ENCODE data around the gene UGGT2. TPM values are rescaled to one million over a fixed set of nuclear protein-coding genes. Genes with fewer than 3 reads are reported as not detected.

UGGT2 gene
- 44.9 TPM for total RNA-seq

GRCh38 chr13:96053003-96053703 lies at the start of gene UGGT2:
TSS of gene UGGT2 (minus strand) at chr13:96053401. CDS start at chr13:96053312, 89 bp downstream.
- intact Hi-C loops (cut with DNase I): no loop called here
- peak; percentile 100 for ATAC-seq
- peak; percentile 95 for DNase-seq (ENCODE audit: low spot score)

GRCh38 chr13:96100457-96101220 lies 47.4 kb upstream of the UGGT2 start:
- no peak for DNase-seq (ENCODE audit: low spot score)
- ATAC-seq: no peak
- intact Hi-C loops (cut with DNase I): no loop called here

- no peak for DNase-seq (ENCODE audit: low spot score)
- no peak for ATAC-seq
- intact Hi-C loops (cut with DNase I): no loop called here
Observed at GRCh38 chr13:96093296-96094006, 40.2 kb upstream of the UGGT2 start.

- ATAC-seq (peak; percentile 49), DNase-seq (ENCODE audit: low spot score) (no peak)
- intact Hi-C loops (cut with DNase I): no loop called here
Observed at GRCh38 chr13:96091164-96092117, 38.2 kb upstream of the UGGT2 start.

GRCh38 chr13:96090240-96091101 lies 37.3 kb upstream of the UGGT2 start:
- ATAC-seq (no peak), DNase-seq (ENCODE audit: low spot score) (no peak)

GRCh38 chr13:96089749-96090239 lies 36.6 kb upstream of the UGGT2 start, which contains the start of gene HS6ST3:
TSS of gene HS6ST3 (plus strand) at chr13:96090107.
- DNase-seq (ENCODE audit: low spot score) (no peak), ATAC-seq (no peak)
- intact Hi-C loops (cut with DNase I): no loop called here

More at GRCh38 chr13:96090240-96091101, 37.3 kb upstream of the UGGT2 start:
- intact Hi-C loops (cut with DNase I): no loop called here

GRCh38 chr13:96089139-96089538 lies 35.9 kb upstream of the UGGT2 start:
- no peak for ATAC-seq
- intact Hi-C loops (cut with DNase I): no loop called here
- no peak for DNase-seq (ENCODE audit: low spot score)

GRCh38 chr13:96086736-96087135 lies 33.5 kb upstream of the UGGT2 start:
- DNase-seq (ENCODE audit: low spot score): no peak

GRCh38 chr13:96082640-96083039 lies 29.4 kb upstream of the UGGT2 start:
- ATAC-seq (no peak), DNase-seq (ENCODE audit: low spot score) (no peak)
- intact Hi-C loops (cut with DNase I): no loop called here

More at GRCh38 chr13:96086736-96087135, 33.5 kb upstream of the UGGT2 start:
- intact Hi-C loops (cut with DNase I): no loop called here
- ATAC-seq: no peak

- intact Hi-C loops (cut with DNase I): no loop called here
Observed at GRCh38 chr13:96081888-96082287, 28.7 kb upstream of the UGGT2 start.

GRCh38 chr13:96080676-96081075 lies 27.5 kb upstream of the UGGT2 start:
- DNase-seq (ENCODE audit: low spot score) (no peak), ATAC-seq (no peak)
- intact Hi-C loops (cut with DNase I): no loop called here

More at GRCh38 chr13:96081888-96082287, 28.7 kb upstream of the UGGT2 start:
- DNase-seq (ENCODE audit: low spot score) (no peak), ATAC-seq (no peak)

- ATAC-seq: no peak
- no peak for DNase-seq (ENCODE audit: low spot score)
- intact Hi-C loops (cut with DNase I): no loop called here
Observed at GRCh38 chr13:96075953-96076543, 22.8 kb upstream of the UGGT2 start.

GRCh38 chr13:96072392-96072791 lies 19.2 kb upstream of the UGGT2 start:
- no peak for DNase-seq (ENCODE audit: low spot score)
- ATAC-seq: no peak
- intact Hi-C loops (cut with DNase I): no loop called here

GRCh38 chr13:96071504-96071903 lies 18.3 kb upstream of the UGGT2 start:
- no peak for DNase-seq (ENCODE audit: low spot score)
- no peak for ATAC-seq
- intact Hi-C loops (cut with DNase I): no loop called here

GRCh38 chr13:96068729-96069128 lies 15.5 kb upstream of the UGGT2 start:
- ATAC-seq (no peak), DNase-seq (ENCODE audit: low spot score) (no peak)
- intact Hi-C loops (cut with DNase I): no loop called here

GRCh38 chr13:96065849-96066248 lies 12.6 kb upstream of the UGGT2 start:
- DNase-seq (ENCODE audit: low spot score): no peak
- no peak for ATAC-seq
- intact Hi-C loops (cut with DNase I): no loop called here

- ATAC-seq: peak; percentile 52
- intact Hi-C loops (cut with DNase I): no loop called here
- no peak for DNase-seq (ENCODE audit: low spot score)
Observed at GRCh38 chr13:96052656-96053002, 572 bp downstream of the UGGT2 start.
